Epithelial cell of umbilical artery (primary cell): Measurements from ENCODE around the gene POSTN. TPM values are rescaled to one million over a fixed set of nuclear protein-coding genes. Genes with fewer than 3 reads are reported as not detected.

Experiments used
- total RNA-seq: library from RNA; depleted of rRNA; stranded (reverse); fragments of >200 nt; gene quantifications from 2 replicates; pipeline ENCODE4 v1.2.3, GENCODE V29; 2014

POSTN gene
- total RNA-seq = 2.6 and 4.4 TPM in 2 replicates

GRCh38 chr13:37598597-37598996 is at the start of gene POSTN:
Gene POSTN, minus strand, starts transcription at chr13:37598768. Its CDS starts 42 bp downstream, at chr13:37598726.

